OCI-LY7 (cell line): ENCODE results near the gene FOXO3.
"Not testable (repeated sequence)": the region's sequence is repeated elsewhere in the genome, so short reads cannot be mapped to it uniquely, and the experiment has no call there.

Experiments
- EZH2phosphoT487 ChIP-seq: fragments of 200-600 bp; sonication (generic); IDR thresholded peaks from 2 replicates; pipeline ENCODE4 v1.6.1; 2018; ENCODE audit warnings: low read depth, borderline replicate concordance, mild to moderate bottlenecking, mixed run types, antibody characterized with exemption, low read length, moderate library complexity, mixed read lengths
- TF ChIP-seq, protein P1 (sequence below): fragments of 200-600 bp; sonication (generic); conservative IDR thresholded peaks from 2 replicates; pipeline ENCODE4 v1.5.1; 2014; ENCODE audit warnings: mild to moderate bottlenecking, antibody characterized with exemption, low read length, moderate library complexity, mixed read lengths

DNA sequence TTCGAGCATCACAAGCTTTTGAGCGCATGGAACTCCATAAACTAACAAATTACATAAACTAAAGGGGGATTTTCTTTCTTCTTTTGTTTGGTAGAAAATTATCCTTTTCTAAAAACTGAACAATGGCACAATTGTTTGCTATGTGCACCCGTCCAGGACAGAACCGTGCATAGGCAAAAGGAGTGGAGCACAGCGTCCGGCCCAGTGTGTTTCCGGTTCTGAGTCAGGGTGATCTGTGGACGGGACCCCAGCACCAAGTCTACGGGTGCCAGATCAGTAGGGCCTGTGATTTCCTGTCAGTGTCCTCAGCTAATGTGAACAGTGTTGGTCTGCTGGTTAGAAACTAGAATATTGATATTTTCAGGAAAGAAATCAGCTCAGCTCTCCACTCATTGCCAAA is 119.6 kb downstream of the FOXO3 start:
- TF ChIP-seq, protein P1, sequence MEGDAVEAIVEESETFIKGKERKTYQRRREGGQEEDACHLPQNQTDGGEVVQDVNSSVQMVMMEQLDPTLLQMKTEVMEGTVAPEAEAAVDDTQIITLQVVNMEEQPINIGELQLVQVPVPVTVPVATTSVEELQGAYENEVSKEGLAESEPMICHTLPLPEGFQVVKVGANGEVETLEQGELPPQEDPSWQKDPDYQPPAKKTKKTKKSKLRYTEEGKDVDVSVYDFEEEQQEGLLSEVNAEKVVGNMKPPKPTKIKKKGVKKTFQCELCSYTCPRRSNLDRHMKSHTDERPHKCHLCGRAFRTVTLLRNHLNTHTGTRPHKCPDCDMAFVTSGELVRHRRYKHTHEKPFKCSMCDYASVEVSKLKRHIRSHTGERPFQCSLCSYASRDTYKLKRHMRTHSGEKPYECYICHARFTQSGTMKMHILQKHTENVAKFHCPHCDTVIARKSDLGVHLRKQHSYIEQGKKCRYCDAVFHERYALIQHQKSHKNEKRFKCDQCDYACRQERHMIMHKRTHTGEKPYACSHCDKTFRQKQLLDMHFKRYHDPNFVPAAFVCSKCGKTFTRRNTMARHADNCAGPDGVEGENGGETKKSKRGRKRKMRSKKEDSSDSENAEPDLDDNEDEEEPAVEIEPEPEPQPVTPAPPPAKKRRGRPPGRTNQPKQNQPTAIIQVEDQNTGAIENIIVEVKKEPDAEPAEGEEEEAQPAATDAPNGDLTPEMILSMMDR, result not testable (repeated sequence)
- TF ChIP-seq EZH2phosphoT487, result not testable (repeated sequence)
